ENCODE measurements around the gene ZNF592. TPM values are rescaled to one million over a fixed set of nuclear protein-coding genes. Genes with fewer than 3 reads are reported as not detected.

ZNF592 gene
- total RNA-seq: 10 to 100 TPM; 18.1 to 18.3 TPM

GRCh38 chr15:84748274-84749110 lies at the start of gene ZNF592:
ZNF592 (plus strand) TSS chr15:84748592; CDS start chr15:84782676, 34,084 bp downstream.
- peak within 1 kb of the TSS; percentile 95 for H3K4me3 Mint-ChIP-seq
- POLR2A ChIA-PET: interaction anchor here (0.5 to 4.8 kb wide), 20 partner anchors 8 to 232 kb away, joined by 3 to 42 read pairs (median 5); partner anchors contain the start of genes SEC11A and WDR73

GRCh38 chr15:84699538-84700191 lies 48.7 kb upstream of the ZNF592 start:
- peaks cover 56% of the 10 kb centered on the region for H3K4me1 Mint-ChIP-seq (ENCODE audit: low read depth)
- peaks cover 10% of the 10 kb centered on the region for H3K36me3 Mint-ChIP-seq (ENCODE audit: low read depth)
- H3K9me3 Mint-ChIP-seq: no peaks in the 10 kb centered on the region
- intact Hi-C loops (cut with micrococcal nuclease): no loop called here
- ChIA-PET POLR2A (interaction anchor here (1.0 to 1.4 kb wide), 3 partner anchors 12 to 48 kb away, joined by 3 to 7 read pairs (median 3); no protein-coding TSS in a partner anchor), CTCF (interaction anchor here (1.1 to 1.4 kb wide), 2 partner anchors 14 to 41 kb away, joined by 3 read pairs; no protein-coding TSS in a partner anchor)
- H3K27me3 Mint-ChIP-seq: no peaks in the 10 kb centered on the region
- peak; percentile 65 for ATAC-seq
- no peak overlapping the region for H3K4me3 Mint-ChIP-seq
- no peak for DNase-seq
- TF ChIP-seq CTCF (IDR thresholded peaks at IDR 0.05): no peak
- peak overlapping the region; percentile 83 for H3K27ac Mint-ChIP-seq

More at GRCh38 chr15:84748274-84749110, at the start of gene ZNF592:
- H3K9me3 Mint-ChIP-seq: no peaks in the 10 kb centered on the region
- ATAC-seq: peak; percentile 47
- peaks cover 14% of the 10 kb centered on the region for H3K36me3 Mint-ChIP-seq (ENCODE audit: low read depth)
- CTCF ChIA-PET: interaction anchor here (0.7 to 2.3 kb wide), 9 partner anchors 8 to 95 kb away, joined by 3 to 19 read pairs (median 6); partner anchors contain the start of genes SEC11A and WDR73
- H3K27me3 Mint-ChIP-seq: no peaks in the 10 kb centered on the region
- DNase-seq: peak; percentile 73
- TF ChIP-seq CTCF (IDR thresholded peaks at IDR 0.05): no peak
- intact Hi-C loops (cut with micrococcal nuclease): loop anchor here (5.0 kb wide), 1 partner anchor 91 kb away; the partner anchor contains the start of gene NMB
- H3K4me1 Mint-ChIP-seq (ENCODE audit: low read depth): peaks cover 54% of the 10 kb centered on the region
- H3K27ac Mint-ChIP-seq: peak within 1 kb of the TSS; percentile 97

- no peak overlapping the region for H3K27ac Mint-ChIP-seq
- no peaks in the 10 kb centered on the region for H3K27me3 Mint-ChIP-seq
- H3K36me3 Mint-ChIP-seq (ENCODE audit: low read depth): peaks cover 12% of the 10 kb centered on the region
- CTCF ChIA-PET: interaction anchor here (0.9 to 1.7 kb wide), 2 partner anchors 12 to 13 kb away, joined by 3 to 8 read pairs; partner anchors contain the start of gene SEC11A
- no peaks in the 10 kb centered on the region for H3K9me3 Mint-ChIP-seq
- H3K4me1 Mint-ChIP-seq (ENCODE audit: low read depth): peaks cover 57% of the 10 kb centered on the region
- intact Hi-C loops (cut with micrococcal nuclease): no loop called here
- DNase-seq (no peak), ATAC-seq (peak; percentile 34)
- TF ChIP-seq CTCF (IDR thresholded peaks at IDR 0.05): no peak
- POLR2A ChIA-PET: interaction anchor here (0.7 to 1.7 kb wide), 3 partner anchors 11 to 20 kb away, joined by 3 to 7 read pairs (median 4); no protein-coding TSS in a partner anchor
- H3K4me3 Mint-ChIP-seq: no peak overlapping the region
These were observed 45.4 kb upstream of the ZNF592 start for GRCh38 chr15:84702961-84703482.

GRCh38 chr15:84703808-84704207 lies 44.6 kb upstream of the ZNF592 start:
- ATAC-seq (no peak), DNase-seq (no peak)
- H3K9me3 Mint-ChIP-seq: no peaks in the 10 kb centered on the region
- POLR2A ChIA-PET: interaction anchor here (0.7 to 1.7 kb wide), 4 partner anchors 11 to 50 kb away, joined by 3 to 7 read pairs (median 4); no protein-coding TSS in a partner anchor
- H3K36me3 Mint-ChIP-seq (ENCODE audit: low read depth): peaks cover 10% of the 10 kb centered on the region
- CTCF ChIA-PET: interaction anchor here (1.7 kb wide), 1 partner anchor 13 kb away, joined by 8 read pairs; the partner anchor contains the start of gene SEC11A
- no peak overlapping the region for H3K4me3 Mint-ChIP-seq
- H3K4me1 Mint-ChIP-seq (ENCODE audit: low read depth): peaks cover 51% of the 10 kb centered on the region
- TF ChIP-seq CTCF (IDR thresholded peaks at IDR 0.05): no peak
- intact Hi-C loops (cut with micrococcal nuclease): no loop called here
- H3K27ac Mint-ChIP-seq: no peak overlapping the region
- no peaks in the 10 kb centered on the region for H3K27me3 Mint-ChIP-seq
